ENCODE results near the gene KDM4B. TPM values are rescaled to one million over a fixed set of nuclear protein-coding genes. Genes with fewer than 3 reads are reported as not detected.

Gene KDM4B
- total and polyA plus RNA-seq, 3 donors from 2014 or later: 33.3 to 72.7 (median 67.7) TPM

GRCh38 chr19:5079071-5079774 is 110.3 kb downstream of the KDM4B start:
- Histone ChIP-seq H3K4me1 (no peaks in the 10 kb centered on the region), H3K9me3 (no peaks in the 10 kb centered on the region), H3K27me3 (no peaks in the 10 kb centered on the region), H3K4me3 (no peak overlapping the region), H3K27ac (no peak overlapping the region), H3K36me3 (ENCODE audit: low read depth, missing control alignments) (no peaks in the 10 kb centered on the region)
- intact Hi-C loops (cut with DNase I; ENCODE audit: low total_unique reads): no loop called here
- TF ChIP-seq POLR2A (IDR thresholded peaks at IDR 0.05): no peak
- no peak for TF ChIP-seq CTCF (IDR thresholded peaks at IDR 0.05)
- 92 to 94% methylated on average over 18 of the region's 18 CpGs for WGBS, 2 donors
- no peak for DNase-seq

GRCh38 chr19:5080030-5080654 is 111.2 kb downstream of the KDM4B start:
- no peaks in the 10 kb centered on the region for H3K9me3 ChIP-seq
- intact Hi-C loops (cut with DNase I; ENCODE audit: low total_unique reads): no loop called here
- H3K27ac ChIP-seq: no peak overlapping the region

GRCh38 chr19:5080809-5081208 is 111.9 kb downstream of the KDM4B start:
- Histone ChIP-seq H3K36me3 (ENCODE audit: low read depth, missing control alignments) (no peaks in the 10 kb centered on the region), H3K27ac (no peak overlapping the region), H3K4me1 (no peaks in the 10 kb centered on the region), H3K4me3 (no peak overlapping the region), H3K9me3 (no peaks in the 10 kb centered on the region), H3K27me3 (no peaks in the 10 kb centered on the region)
- intact Hi-C loops (cut with DNase I; ENCODE audit: low total_unique reads): no loop called here
- no peak for DNase-seq
- 96% methylated on average over 19 of the region's 19 CpGs for WGBS, 2 donors
- TF ChIP-seq CTCF (IDR thresholded peaks at IDR 0.05) (no peak), POLR2A (IDR thresholded peaks at IDR 0.05) (no peak)

More at GRCh38 chr19:5080030-5080654, 111.2 kb downstream of the KDM4B start:
- WGBS, 2 donors: 80 to 86% methylated on average over 23 to 27 of the region's 27 CpGs
- Histone ChIP-seq H3K36me3 (ENCODE audit: low read depth, missing control alignments) (no peaks in the 10 kb centered on the region), H3K4me3 (no peak overlapping the region), H3K27me3 (no peaks in the 10 kb centered on the region), H3K4me1 (no peaks in the 10 kb centered on the region)
- TF ChIP-seq POLR2A (IDR thresholded peaks at IDR 0.05): no peak
- no peak for TF ChIP-seq CTCF (IDR thresholded peaks at IDR 0.05)
- DNase-seq: no peak

GRCh38 chr19:5081443-5082161 is 112.7 kb downstream of the KDM4B start:
- intact Hi-C loops (cut with DNase I; ENCODE audit: low total_unique reads): no loop called here

More at GRCh38 chr19:5081443-5082161, 112.7 kb downstream of the KDM4B start:
- Histone ChIP-seq H3K4me1 (no peaks in the 10 kb centered on the region), H3K36me3 (ENCODE audit: low read depth, missing control alignments) (no peaks in the 10 kb centered on the region), H3K27me3 (no peaks in the 10 kb centered on the region), H3K27ac (no peak overlapping the region), H3K4me3 (no peak overlapping the region), H3K9me3 (no peaks in the 10 kb centered on the region)
- TF ChIP-seq POLR2A (IDR thresholded peaks at IDR 0.05) (no peak), CTCF (IDR thresholded peaks at IDR 0.05) (no peak)
- DNase-seq: no peak
- WGBS, 2 donors: 94 to 96% methylated on average over 15 to 22 of the region's 28 CpGs
